Astrocyte of the hippocampus (primary cell): ENCODE results near the gene NME7.
A peak's percentile ranks its signal among the peaks of the same experiment; 100 is the strongest.
"Not testable (repeated sequence)": the region's sequence is repeated elsewhere in the genome, so short reads cannot be mapped to it uniquely, and the experiment has no call there.

Experiments used
- DNase-seq: peaks from one replicate; pipeline ENCODE4 v3.0.0; 2011; ENCODE audit warnings: low read depth, low spot score

NME7 gene

DNA sequence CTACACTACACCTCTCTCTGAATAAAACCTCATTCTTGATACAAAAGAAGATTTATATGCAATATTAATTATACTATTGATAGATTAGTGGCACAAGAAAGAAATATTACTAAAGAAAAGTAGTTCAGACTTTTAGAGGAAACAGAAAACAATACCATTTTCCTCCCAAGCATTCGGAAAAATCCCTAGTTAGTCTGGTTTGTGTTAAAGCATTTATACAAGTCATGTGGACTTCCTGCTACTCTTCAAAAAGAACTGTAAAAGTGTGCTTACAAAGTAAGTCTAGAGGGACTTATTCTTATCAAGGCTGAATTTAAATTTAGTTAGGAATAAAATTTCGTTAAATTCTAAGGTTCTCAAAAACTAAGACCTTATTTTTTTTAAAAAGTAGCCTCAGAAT is 132.0 kb downstream of the NME7 start:
- DNase-seq = no peak

GRCh38 chr1:169234780-169235179 is 132.8 kb downstream of the NME7 start:
- no peak for DNase-seq

GRCh38 chr1:169217636-169218035 is 150.0 kb downstream of the NME7 start:
- no peak for DNase-seq

GRCh38 chr1:169214598-169214997 is 153.0 kb downstream of the NME7 start:
- no peak for DNase-seq

DNA sequence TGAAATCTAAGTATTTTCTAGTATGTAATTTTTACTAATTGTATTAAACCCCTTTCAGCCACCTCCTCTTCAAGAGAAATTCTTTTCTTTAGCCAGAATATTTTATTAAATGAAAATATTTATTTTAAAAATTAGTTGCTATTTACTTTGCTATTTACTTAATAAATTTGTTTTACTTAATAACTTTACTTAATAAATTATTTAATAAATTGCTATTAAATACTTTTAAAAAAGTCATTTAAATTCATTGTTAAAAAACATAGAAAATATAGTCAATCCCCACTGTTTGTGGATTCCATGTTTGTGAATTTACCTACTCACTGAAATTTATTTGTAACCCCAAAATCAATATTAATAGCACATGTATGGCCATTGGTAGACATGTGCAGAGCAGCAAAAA is 155.5 kb downstream of the NME7 start:
- no peak for DNase-seq

- no peak for DNase-seq
Observed at GRCh38 chr1:169207797-169208520, 159.6 kb downstream of the NME7 start.

GRCh38 chr1:169204157-169204556 is 163.4 kb downstream of the NME7 start:
- no peak for DNase-seq

DNA sequence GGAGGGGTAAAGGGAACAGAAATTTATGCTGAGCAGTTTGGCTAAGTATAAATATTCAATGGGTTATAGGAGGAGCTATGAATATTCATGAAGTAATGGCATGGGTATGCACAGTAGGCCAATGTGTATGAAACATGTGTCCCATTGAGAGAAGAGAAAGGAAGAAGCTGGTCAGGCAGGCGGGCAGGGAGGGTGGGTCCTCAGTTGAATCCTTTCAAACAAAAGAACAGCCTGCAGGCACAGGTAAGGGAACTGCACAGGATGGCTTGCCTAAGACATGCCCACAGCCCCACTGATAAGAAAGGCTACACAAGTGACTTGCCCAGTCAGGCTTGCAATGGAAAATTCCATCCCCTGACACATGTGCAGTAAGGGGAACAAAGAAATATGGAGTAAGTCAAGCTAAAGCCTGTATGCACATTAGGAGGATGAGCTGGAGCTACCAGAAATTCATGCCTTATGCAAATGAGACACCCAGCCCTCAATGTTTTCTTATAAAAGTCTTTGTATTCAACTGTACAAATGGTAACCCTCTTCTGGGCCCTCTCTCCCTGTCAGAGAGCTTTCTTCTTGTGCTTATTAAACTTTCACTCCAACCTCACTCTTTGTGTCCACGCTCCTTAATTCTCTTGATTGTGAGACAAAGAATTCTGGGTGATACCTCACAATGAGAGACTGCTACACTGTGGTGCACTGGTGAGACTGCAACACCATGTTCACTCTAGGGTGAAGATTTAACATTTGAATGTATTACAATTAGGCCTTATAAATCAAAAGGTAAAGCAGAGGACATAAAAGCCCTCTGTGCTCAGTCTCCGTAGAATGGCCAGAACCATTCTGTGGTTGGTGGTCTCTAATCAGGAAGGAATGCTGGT is 164.6 kb downstream of the NME7 start:
- DNase-seq = no peak

DNA sequence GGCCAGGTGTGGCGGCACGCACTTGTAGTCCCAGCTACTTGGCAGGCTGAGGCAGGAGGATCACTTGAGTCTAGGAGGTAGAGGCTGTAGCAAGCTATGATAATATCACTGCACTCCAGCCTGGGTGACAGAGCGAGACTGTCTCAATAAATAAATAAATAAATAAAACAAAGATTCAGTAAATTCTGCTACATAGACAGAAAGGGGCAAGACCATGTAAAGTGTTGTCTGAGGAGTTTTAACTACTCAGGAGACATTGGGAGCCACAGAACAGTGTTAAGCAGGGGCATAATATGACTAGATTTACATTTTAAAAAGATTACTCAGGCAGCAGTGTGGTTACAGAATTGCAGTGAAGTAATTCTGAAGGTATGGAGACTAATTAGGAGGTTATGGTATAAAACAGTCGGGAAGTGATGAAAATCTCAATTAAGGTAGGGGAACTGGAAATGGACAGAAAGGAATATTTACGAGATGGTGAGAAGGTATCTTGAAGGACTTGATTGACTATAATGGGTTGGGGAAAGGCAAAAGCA is 166.4 kb downstream of the NME7 start:
- peak; percentile 80 for DNase-seq

- no peak for DNase-seq
Observed at GRCh38 chr1:169200319-169200718, 167.3 kb downstream of the NME7 start.

GRCh38 chr1:169196581-169196980 is 171.0 kb downstream of the NME7 start:
- no peak for DNase-seq

DNA sequence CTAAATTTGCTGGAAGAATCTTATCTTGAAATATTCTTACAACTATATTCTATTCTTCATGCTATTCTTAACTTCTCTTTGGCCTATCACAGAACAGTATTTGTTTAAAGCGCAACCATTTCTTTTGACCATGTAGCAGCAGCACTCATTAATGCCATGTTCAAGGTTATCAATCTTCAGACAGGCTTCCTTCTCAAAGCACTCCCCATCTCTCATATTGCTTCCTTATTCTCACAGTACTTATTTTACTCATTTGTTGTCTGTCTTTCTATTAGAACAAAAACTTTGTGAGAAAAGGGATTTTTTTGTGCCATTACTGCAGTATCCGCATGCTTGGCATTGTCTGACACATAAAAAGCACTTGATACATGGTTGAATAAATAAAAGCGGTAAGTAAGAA is 171.4 kb downstream of the NME7 start:
- DNase-seq = no peak

DNA sequence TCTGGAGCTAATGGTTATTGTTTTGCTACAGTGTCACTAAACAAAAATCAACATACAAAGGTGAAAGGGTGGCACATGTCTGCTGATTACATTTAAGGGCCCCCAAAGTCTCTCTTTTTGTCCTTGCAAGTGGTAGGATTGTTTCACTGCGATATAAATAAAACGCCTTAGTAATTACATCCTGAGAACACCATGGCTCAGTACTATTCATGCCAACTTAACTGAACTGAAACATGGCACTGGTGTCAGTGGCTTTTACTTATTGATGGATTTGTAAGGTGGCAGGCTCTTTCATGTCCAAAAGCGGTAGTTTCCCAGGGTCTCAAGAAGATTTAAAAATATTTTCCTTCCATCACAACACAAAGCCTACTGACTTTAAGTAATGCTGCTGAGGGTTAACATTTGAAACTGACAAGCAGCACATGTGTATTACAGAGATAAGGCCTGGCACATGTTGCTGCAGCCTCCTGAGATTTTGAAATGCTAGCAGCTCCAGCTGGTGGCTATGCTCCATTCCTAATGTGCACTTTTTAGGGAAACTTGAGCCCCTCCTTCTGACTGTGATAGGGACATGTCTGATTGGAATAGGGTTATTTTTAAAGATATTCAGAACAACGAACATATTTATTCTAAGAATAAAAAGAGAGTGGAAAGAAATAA is 174.3 kb downstream of the NME7 start:
- no peak for DNase-seq

- DNase-seq = no peak
Observed at GRCh38 chr1:169186106-169186505, 181.5 kb downstream of the NME7 start.

DNA sequence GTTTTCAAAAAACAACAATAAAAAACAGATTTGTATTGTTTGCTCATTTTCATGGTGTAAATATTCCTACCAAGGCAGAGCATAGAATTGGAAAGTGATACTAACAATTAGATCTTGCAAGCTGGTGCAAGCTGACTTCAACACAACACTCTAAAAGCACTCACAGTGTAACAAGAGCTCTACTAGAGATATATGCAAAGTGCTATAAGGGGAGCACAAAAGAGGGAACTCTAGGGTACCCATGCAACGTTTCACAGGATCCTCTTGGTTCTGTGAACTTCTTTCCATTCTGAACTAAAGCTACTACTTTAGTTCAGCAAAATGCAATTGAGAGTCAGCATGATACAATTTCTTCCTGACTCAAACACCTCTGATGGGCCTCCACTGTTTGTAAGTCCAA is 182.8 kb downstream of the NME7 start:
- no peak for DNase-seq

DNA sequence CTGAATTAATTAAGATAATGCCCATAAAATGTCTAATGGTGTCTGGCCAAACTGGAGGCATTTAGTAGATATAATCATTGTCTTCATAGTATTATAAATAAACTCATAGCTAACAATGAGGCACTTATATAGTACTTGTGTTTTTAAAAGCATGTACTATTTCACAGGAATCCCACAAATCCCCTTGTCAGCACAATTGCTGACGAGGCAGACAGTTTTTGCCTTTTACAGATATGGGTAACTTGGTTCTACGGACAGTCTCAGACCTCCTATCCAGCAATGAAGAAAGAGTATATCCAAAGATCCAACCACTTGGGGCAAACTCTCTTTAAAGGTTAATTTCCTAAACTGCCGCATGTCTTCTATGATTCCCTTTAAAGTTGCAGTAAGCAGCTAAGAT is 187.4 kb downstream of the NME7 start:
- DNase-seq = no peak

GRCh38 chr1:169179431-169179830 is 188.2 kb downstream of the NME7 start:
- DNase-seq = not testable (repeated sequence)

- DNase-seq = no peak
Observed at GRCh38 chr1:169175461-169175860, 192.1 kb downstream of the NME7 start.

GRCh38 chr1:169163059-169163458 is 204.5 kb downstream of the NME7 start:
- peak; percentile 16 for DNase-seq

DNA sequence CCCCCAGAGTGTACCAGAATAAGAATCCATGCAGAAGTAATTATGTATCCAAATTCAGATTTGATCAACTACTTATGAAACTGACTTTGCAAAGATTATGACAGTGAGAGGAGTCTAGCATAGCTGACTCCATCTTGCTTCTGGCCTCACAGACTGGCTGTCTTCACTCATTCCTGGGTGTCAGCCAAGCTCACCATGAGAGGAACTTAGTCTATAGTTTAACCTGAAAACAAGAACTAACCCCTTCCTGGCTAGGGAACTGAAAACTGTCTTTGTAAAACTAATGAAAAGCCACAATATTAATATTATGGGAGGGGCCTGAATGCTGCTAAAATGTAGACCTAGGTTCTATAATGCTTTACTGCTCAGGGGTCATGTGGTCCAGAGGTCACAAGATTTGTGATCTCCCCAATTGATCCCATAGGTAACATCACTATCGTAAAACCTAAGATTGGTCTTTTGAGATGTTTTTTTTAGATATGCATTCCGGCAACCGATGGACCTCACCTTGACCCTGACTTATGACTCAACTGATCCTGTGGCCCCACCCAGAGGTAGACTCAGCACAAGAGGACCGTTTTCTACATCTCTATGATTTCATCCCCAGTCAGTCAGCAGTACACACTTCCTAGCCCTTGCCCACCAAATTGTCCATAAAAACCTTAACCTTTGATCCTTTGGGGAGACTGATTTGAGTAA is 206.0 kb downstream of the NME7 start:
- DNase-seq = peak; percentile 34

- no peak for DNase-seq
Observed at GRCh38 chr1:169160845-169161495, 206.6 kb downstream of the NME7 start.
